ENCODE data around the gene MAP1LC3B.

The MAP1LC3B gene

GRCh38 chr16:87391950-87392820 is at the start of gene MAP1LC3B:
Gene MAP1LC3B (plus strand): TSS chr16:87392336. CDS start chr16:87392428, 92 bp downstream.
- DNase-seq = peak; percentile 53

- no peak for DNase-seq
Measured at GRCh38 chr16:87342504-87342903, 49.6 kb upstream of the MAP1LC3B start.

- no peak for DNase-seq
Measured at GRCh38 chr16:87342978-87343752, 49.0 kb upstream of the MAP1LC3B start.

GRCh38 chr16:87343753-87344050 is 48.4 kb upstream of the MAP1LC3B start:
- DNase-seq = no peak

- DNase-seq = no peak
Measured at GRCh38 chr16:87344165-87344930, 47.8 kb upstream of the MAP1LC3B start.

- DNase-seq = no peak
Measured at GRCh38 chr16:87344931-87345631, 47.1 kb upstream of the MAP1LC3B start.

- DNase-seq = no peak
Measured at GRCh38 chr16:87345726-87346424, 46.3 kb upstream of the MAP1LC3B start.

- DNase-seq = no peak
Measured at GRCh38 chr16:87346517-87347060, 45.5 kb upstream of the MAP1LC3B start.

- DNase-seq = no peak
Measured at GRCh38 chr16:87347932-87348615, 44.1 kb upstream of the MAP1LC3B start.

GRCh38 chr16:87348616-87349157 is 43.4 kb upstream of the MAP1LC3B start:
- DNase-seq = no peak

GRCh38 chr16:87350031-87350430 is 42.1 kb upstream of the MAP1LC3B start:
- DNase-seq = no peak

- no peak for DNase-seq
Measured at GRCh38 chr16:87350681-87351319, 41.3 kb upstream of the MAP1LC3B start.

- DNase-seq = no peak
Measured at GRCh38 chr16:87351320-87351698, 40.8 kb upstream of the MAP1LC3B start.

- DNase-seq = no peak
Measured at GRCh38 chr16:87352818-87353217, 39.3 kb upstream of the MAP1LC3B start.

- DNase-seq = no peak
Measured at GRCh38 chr16:87353613-87354012, 38.5 kb upstream of the MAP1LC3B start.

GRCh38 chr16:87356491-87356853 is 35.7 kb upstream of the MAP1LC3B start:
- DNase-seq = no peak

GRCh38 chr16:87358250-87358649 is 33.9 kb upstream of the MAP1LC3B start:
- DNase-seq = no peak

GRCh38 chr16:87358696-87359095 is 33.4 kb upstream of the MAP1LC3B start:
- DNase-seq = no peak

- no peak for DNase-seq
Measured at GRCh38 chr16:87359121-87359520, 33.0 kb upstream of the MAP1LC3B start.

GRCh38 chr16:87360862-87361610 is 31.1 kb upstream of the MAP1LC3B start:
- no peak for DNase-seq
